ENCODE measurements around the gene GRIK4.

DNA sequence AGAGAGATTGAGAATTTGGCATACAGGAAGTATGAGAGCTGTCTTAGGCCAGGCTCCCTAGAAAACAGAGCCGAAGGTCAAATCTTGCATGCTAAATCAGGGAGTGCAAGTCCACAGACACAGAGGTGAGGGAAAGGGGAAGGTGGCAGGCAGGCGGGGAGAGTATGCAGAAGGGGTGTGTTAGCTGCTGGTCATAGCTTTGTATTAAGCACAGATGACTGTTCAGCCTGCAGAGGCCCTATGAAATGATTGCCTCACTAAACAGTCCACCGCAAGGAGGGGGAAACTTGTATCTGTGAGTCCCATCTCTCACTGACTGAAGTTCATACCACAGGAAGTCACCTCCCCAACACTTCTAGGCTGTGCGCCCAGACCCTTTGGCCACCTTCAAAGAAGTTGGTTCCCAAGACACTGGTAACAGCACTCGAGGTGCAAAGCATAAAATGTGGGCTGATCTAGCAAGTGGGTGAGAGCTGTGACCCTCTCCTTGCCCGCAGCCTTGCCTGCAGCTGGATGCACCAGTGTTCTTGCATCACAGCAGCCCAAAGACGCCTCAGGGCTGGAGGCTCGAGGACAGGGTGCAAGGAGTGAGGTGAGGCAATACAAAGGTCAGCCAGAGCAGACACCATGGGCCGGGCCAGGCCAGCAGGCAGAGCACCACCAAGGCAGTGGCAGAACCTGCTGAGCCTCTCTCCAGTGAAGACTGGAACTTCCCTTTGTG lies 397.1 kb downstream of the GRIK4 start:
- TF ChIP-seq, protein P1, sequence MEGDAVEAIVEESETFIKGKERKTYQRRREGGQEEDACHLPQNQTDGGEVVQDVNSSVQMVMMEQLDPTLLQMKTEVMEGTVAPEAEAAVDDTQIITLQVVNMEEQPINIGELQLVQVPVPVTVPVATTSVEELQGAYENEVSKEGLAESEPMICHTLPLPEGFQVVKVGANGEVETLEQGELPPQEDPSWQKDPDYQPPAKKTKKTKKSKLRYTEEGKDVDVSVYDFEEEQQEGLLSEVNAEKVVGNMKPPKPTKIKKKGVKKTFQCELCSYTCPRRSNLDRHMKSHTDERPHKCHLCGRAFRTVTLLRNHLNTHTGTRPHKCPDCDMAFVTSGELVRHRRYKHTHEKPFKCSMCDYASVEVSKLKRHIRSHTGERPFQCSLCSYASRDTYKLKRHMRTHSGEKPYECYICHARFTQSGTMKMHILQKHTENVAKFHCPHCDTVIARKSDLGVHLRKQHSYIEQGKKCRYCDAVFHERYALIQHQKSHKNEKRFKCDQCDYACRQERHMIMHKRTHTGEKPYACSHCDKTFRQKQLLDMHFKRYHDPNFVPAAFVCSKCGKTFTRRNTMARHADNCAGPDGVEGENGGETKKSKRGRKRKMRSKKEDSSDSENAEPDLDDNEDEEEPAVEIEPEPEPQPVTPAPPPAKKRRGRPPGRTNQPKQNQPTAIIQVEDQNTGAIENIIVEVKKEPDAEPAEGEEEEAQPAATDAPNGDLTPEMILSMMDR (conservative IDR thresholded peaks at IDR 0.05), result no peak
- TF ChIP-seq EZH2 (IDR thresholded peaks at IDR 0.05; ENCODE audit: low read depth), result no peak
